NT2/D1 (cell line): ENCODE measurements around the gene GAB4.
"Not testable (repeated sequence)": the region's sequence is repeated elsewhere in the genome, so short reads cannot be mapped to it uniquely, and the experiment has no call there.

ENCODE experiments used
- DNase-seq: peaks from one replicate; pipeline ENCODE4 v3.0.0-alpha.2; 2011; ENCODE audit warnings: low read depth, low spot score
- H3K27me3 ChIP-seq: 2 replicates; pipeline ENCODE4 v1.6.0; 2011; ENCODE audit warnings: mild to moderate bottlenecking; ENCODE audit not compliant: insufficient read length, insufficient read depth
- H3K36me3 ChIP-seq: 2 replicates; pipeline ENCODE4 v1.6.1; 2011; ENCODE audit warnings: mild to moderate bottlenecking, low read length, mixed read lengths; ENCODE audit not compliant: insufficient read depth, insufficient read length
- H3K4me1 ChIP-seq: 2 replicates; pipeline ENCODE4 v1.5.1; 2011; ENCODE audit not compliant: insufficient read depth, insufficient read length
- H3K4me3 ChIP-seq: 2 replicates; pipeline ENCODE4 v1.5.1; 2011; ENCODE audit warnings: low read depth; ENCODE audit not compliant: insufficient read length
- H3K9ac ChIP-seq: 2 replicates; pipeline ENCODE4 v1.6.0; 2011; ENCODE audit warnings: low read depth; ENCODE audit not compliant: insufficient read length
- H3K9me3 ChIP-seq: 2 replicates; pipeline ENCODE4 v1.5.1; 2011; ENCODE audit warnings: mild to moderate bottlenecking, low read length; ENCODE audit not compliant: insufficient read depth
- SUZ12 ChIP-seq: IDR thresholded peaks from 2 replicates; pipeline ENCODE4 v1.6.1; 2011; ENCODE audit not compliant: insufficient read length, insufficient read depth; ENCODE audit errors: extremely low read depth
- YY1 ChIP-seq: IDR thresholded peaks from 2 replicates; pipeline ENCODE4 v1.6.1; 2011; ENCODE audit not compliant: insufficient read length, insufficient read depth
- ZNF274 ChIP-seq: IDR thresholded peaks from 2 replicates; pipeline ENCODE4 v1.6.1; 2011; ENCODE audit warnings: mild to moderate bottlenecking, low read depth, low read length

GAB4 gene

GRCh38 chr22:17035246-17035645, 27.2 kb upstream of the GAB4 start:
- Histone ChIP-seq H3K9me3 (no peaks in the 10 kb centered on the region), H3K27me3 (peaks cover 18% of the 10 kb centered on the region), H3K4me3 (no peak overlapping the region), H3K9ac (no peak overlapping the region), H3K4me1 (no peaks in the 10 kb centered on the region), H3K36me3 (no peaks in the 10 kb centered on the region)
- TF ChIP-seq SUZ12 (no peak), ZNF274 (no peak), YY1 (no peak)
- DNase-seq = no peak

- H3K36me3 ChIP-seq, H3K9me3 ChIP-seq, H3K4me3 ChIP-seq, H3K4me1 ChIP-seq, DNase-seq, H3K9ac ChIP-seq: not testable (repeated sequence)
- H3K27me3 ChIP-seq = peaks cover 18% of the 10 kb centered on the region
These were observed 26.5 kb upstream of the GAB4 start for GRCh38 chr22:17034532-17034931.

GRCh38 chr22:17032277-17032676, 24.3 kb upstream of the GAB4 start:
- H3K4me1 ChIP-seq, DNase-seq, H3K9me3 ChIP-seq, H3K4me3 ChIP-seq, H3K36me3 ChIP-seq, H3K9ac ChIP-seq: not testable (repeated sequence)
- H3K27me3 ChIP-seq = peaks cover 18% of the 10 kb centered on the region

- H3K27me3 ChIP-seq, H3K4me3 ChIP-seq, H3K9ac ChIP-seq, DNase-seq, H3K4me1 ChIP-seq, H3K9me3 ChIP-seq, H3K36me3 ChIP-seq: not testable (repeated sequence)
These were observed 16.4 kb upstream of the GAB4 start for GRCh38 chr22:17024380-17024779.

- not testable (repeated sequence) for DNase-seq, H3K9ac ChIP-seq, H3K4me3 ChIP-seq, H3K9me3 ChIP-seq, H3K36me3 ChIP-seq, H3K4me1 ChIP-seq, H3K27me3 ChIP-seq
These were observed 7.5 kb upstream of the GAB4 start for GRCh38 chr22:17015552-17015951.

GRCh38 chr22:17014101-17014440, 6.0 kb upstream of the GAB4 start:
- H3K9me3 ChIP-seq, H3K4me3 ChIP-seq, DNase-seq, H3K9ac ChIP-seq, H3K4me1 ChIP-seq, H3K27me3 ChIP-seq, H3K36me3 ChIP-seq: not testable (repeated sequence)

GRCh38 chr22:17013396-17014100, 5.5 kb upstream of the GAB4 start:
- no peaks in the 10 kb centered on the region for H3K27me3 ChIP-seq
- TF ChIP-seq YY1 (no peak), SUZ12 (no peak), ZNF274 (no peak)
- no peak for DNase-seq

GRCh38 chr22:17012267-17012666, 4.2 kb upstream of the GAB4 start:
- no peaks in the 10 kb centered on the region for H3K27me3 ChIP-seq
- no peak for DNase-seq
- H3K4me1 ChIP-seq = no peaks in the 10 kb centered on the region
- no peaks in the 10 kb centered on the region for H3K9me3 ChIP-seq
- H3K36me3 ChIP-seq = no peaks in the 10 kb centered on the region
- no peak overlapping the region for H3K4me3 ChIP-seq
- H3K9ac ChIP-seq = no peak overlapping the region
- TF ChIP-seq SUZ12 = no peak
- TF ChIP-seq ZNF274 = no peak
- TF ChIP-seq YY1 = no peak

More at GRCh38 chr22:17013396-17014100, 5.5 kb upstream of the GAB4 start:
- H3K36me3 ChIP-seq = no peaks in the 10 kb centered on the region
- H3K4me3 ChIP-seq = no peak overlapping the region
- no peaks in the 10 kb centered on the region for H3K4me1 ChIP-seq
- no peak overlapping the region for H3K9ac ChIP-seq
- H3K9me3 ChIP-seq = no peaks in the 10 kb centered on the region
